MM.1S (cell line): ENCODE data around the gene FOXL1.

Experiments
- EZH2 ChIP-seq: fragments of 300-600 bp; sonication (generic); optimal IDR thresholded peaks from 2 replicates; pipeline ENCODE3; 2017; ENCODE audit warnings: low read depth, mild to moderate bottlenecking, antibody characterized with exemption, low read length, mixed read lengths
- EZH2phosphoT487 ChIP-seq: fragments of 300-600 bp; sonication (generic); IDR thresholded peaks from 2 replicates; pipeline ENCODE4 v1.6.1; 2018; ENCODE audit warnings: antibody characterized with exemption, low read length
- TF ChIP-seq, protein P1 (sequence below): fragments of 300-600 bp; sonication (generic); IDR thresholded peaks from 2 replicates; pipeline ENCODE4 v1.5.1; 2016; ENCODE audit warnings: antibody characterized with exemption, low read length, mixed read lengths

DNA sequence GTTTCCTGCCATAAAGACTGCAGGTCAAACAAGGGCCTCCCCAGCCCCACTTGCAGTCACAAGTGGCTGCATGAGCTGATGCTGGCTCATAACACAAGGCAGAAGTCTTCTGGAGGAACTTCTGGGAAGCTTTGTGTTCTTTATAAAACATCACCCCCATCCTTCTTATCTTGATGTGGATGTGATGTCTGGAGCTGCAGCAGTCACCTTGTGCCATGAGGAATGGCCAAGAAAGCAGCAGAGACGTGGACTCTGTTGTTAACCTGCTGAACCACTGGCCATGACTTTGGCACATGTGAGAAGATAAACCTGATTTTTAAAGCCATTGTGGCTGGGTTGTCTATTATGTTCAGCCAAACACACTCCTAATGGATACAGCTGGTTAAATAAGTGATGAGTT is 41.8 kb downstream of the FOXL1 start:
- TF ChIP-seq, protein P1, sequence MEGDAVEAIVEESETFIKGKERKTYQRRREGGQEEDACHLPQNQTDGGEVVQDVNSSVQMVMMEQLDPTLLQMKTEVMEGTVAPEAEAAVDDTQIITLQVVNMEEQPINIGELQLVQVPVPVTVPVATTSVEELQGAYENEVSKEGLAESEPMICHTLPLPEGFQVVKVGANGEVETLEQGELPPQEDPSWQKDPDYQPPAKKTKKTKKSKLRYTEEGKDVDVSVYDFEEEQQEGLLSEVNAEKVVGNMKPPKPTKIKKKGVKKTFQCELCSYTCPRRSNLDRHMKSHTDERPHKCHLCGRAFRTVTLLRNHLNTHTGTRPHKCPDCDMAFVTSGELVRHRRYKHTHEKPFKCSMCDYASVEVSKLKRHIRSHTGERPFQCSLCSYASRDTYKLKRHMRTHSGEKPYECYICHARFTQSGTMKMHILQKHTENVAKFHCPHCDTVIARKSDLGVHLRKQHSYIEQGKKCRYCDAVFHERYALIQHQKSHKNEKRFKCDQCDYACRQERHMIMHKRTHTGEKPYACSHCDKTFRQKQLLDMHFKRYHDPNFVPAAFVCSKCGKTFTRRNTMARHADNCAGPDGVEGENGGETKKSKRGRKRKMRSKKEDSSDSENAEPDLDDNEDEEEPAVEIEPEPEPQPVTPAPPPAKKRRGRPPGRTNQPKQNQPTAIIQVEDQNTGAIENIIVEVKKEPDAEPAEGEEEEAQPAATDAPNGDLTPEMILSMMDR = no peak
- no peak for TF ChIP-seq EZH2
- no peak for TF ChIP-seq EZH2phosphoT487
